PC-3 (cell line): ENCODE measurements around the gene UNCX. TPM values are rescaled to one million over a fixed set of nuclear protein-coding genes. Genes with fewer than 3 reads are reported as not detected.

Source experiments
- ATAC-seq: fragments of 200-7000 bp; cut with Tn5 transposase; 2 replicates; pipeline ENCODE4 v1.9.1; 2020; ENCODE audit warnings: mild to moderate bottlenecking, moderate library complexity
- BruUV-seq: library from RNA; stranded (reverse); fragments of 400-500 nt; replicated peaks from 2 replicates; lab custom pipeline; 2021; lab: Mats Ljungman, UMichigan
- CTCF ChIA-PET: fragments of 300-600 bp; sonication (Branson Sonifier 250); formaldehyde crosslinking; loops from one replicate; lab custom pipeline; 2022; ENCODE audit warnings: antibody characterized with exemption; lab: Charles Lee
- POLR2A ChIA-PET: fragments of 300-600 bp; sonication (Branson Sonifier 250); formaldehyde crosslinking; loops from one replicate; lab custom pipeline; 2022; ENCODE audit warnings: antibody characterized with exemption; ENCODE audit not compliant: unreplicated experiment; lab: Charles Lee
- DNase-seq: peaks from one replicate; pipeline ENCODE4 v3.0.0-alpha.2; 2015
- H2AFZ ChIP-seq: fragments of 300-600 bp; sonication (generic); 2 replicates; pipeline ENCODE4 v1.6.0; 2016; ENCODE audit warnings: antibody characterized with exemption, low read length
- H3F3A ChIP-seq: fragments of 300-600 bp; sonication (generic); one replicate; pipeline ENCODE4 v1.6.0; 2017; ENCODE audit warnings: antibody characterized with exemption, low read length, control low read depth, mild to moderate bottlenecking; ENCODE audit not compliant: unreplicated experiment
- H3K27ac ChIP-seq: fragments of 300-600 bp; sonication (generic); 2 replicates; pipeline ENCODE4 v1.5.1; 2016; ENCODE audit warnings: mild to moderate bottlenecking, low read length
- H3K27me3 ChIP-seq: fragments of 300-600 bp; sonication (generic); 2 replicates; pipeline ENCODE4 v1.6.1; 2016; ENCODE audit warnings: low read length, mixed read lengths
- H3K36me3 ChIP-seq: fragments of 300-600 bp; sonication (generic); 2 replicates; pipeline ENCODE4 v1.6.1; 2016; ENCODE audit warnings: low read depth, mixed run types, low read length, mixed read lengths
- H3K4me1 ChIP-seq: fragments of 300-600 bp; sonication (generic); 2 replicates; pipeline ENCODE4 v1.5.1; 2016; ENCODE audit warnings: low read length; ENCODE audit not compliant: insufficient read depth
- H3K4me2 ChIP-seq: fragments of 300-600 bp; sonication (generic); 2 replicates; pipeline ENCODE4 v1.6.0; 2016; ENCODE audit warnings: low read length
- H3K4me3 ChIP-seq: fragments of 300-600 bp; sonication (generic); 2 replicates; pipeline ENCODE4 v1.5.1; 2016; ENCODE audit warnings: mild to moderate bottlenecking, low read length, mixed read lengths
- H3K79me2 ChIP-seq: fragments of 300-600 bp; sonication (generic); 2 replicates; pipeline ENCODE4 v1.6.1; 2017; ENCODE audit warnings: low read length, mixed read lengths
- H3K9ac ChIP-seq: fragments of 300-600 bp; sonication (generic); 2 replicates; pipeline ENCODE4 v1.6.0; 2016; ENCODE audit warnings: mild to moderate bottlenecking, low read length
- H3K9me2 ChIP-seq: fragments of 300-600 bp; sonication (generic); replicated peaks from 2 replicates; pipeline ENCODE4 v1.6.1; 2016; ENCODE audit warnings: mixed run types, low read length, mixed read lengths
- H3K9me3 ChIP-seq: fragments of 300-600 bp; sonication (generic); 2 replicates; pipeline ENCODE4 v1.6.1; 2016; ENCODE audit warnings: low read length, mixed read lengths
- H4K20me1 ChIP-seq: fragments of 300-600 bp; sonication (generic); 2 replicates; pipeline ENCODE4 v1.6.1; 2016; ENCODE audit warnings: low read length, mixed read lengths
- CTCF ChIP-seq: fragments of 300-600 bp; sonication (generic); conservative IDR thresholded peaks from 2 replicates; pipeline ENCODE4 v1.5.1; 2017; ENCODE audit warnings: antibody characterized with exemption, low read depth, mild to moderate bottlenecking, low read length
- EZH2 ChIP-seq: fragments of 300-600 bp; sonication (generic); IDR thresholded peaks from one replicate; pipeline ENCODE4 v1.6.1; 2017; ENCODE audit warnings: antibody characterized with exemption, mild to moderate bottlenecking, low read length; ENCODE audit not compliant: unreplicated experiment
- EZH2phosphoT487 ChIP-seq: fragments of 300-600 bp; sonication (generic); IDR thresholded peaks from 2 replicates; pipeline ENCODE4 v1.6.1; 2018; ENCODE audit warnings: mild to moderate bottlenecking, antibody characterized with exemption, low read length, borderline replicate concordance
- intact Hi-C: fragments of 100-400 bp; cut with micrococcal nuclease; formaldehyde crosslinking; loops from 2 replicates; pipeline ENCODE4 v1.9.0; 2023
- total RNA-seq: library from RNA; depleted of rRNA; stranded (reverse); fragments of >200 nt; gene quantifications from 2 replicates; pipeline ENCODE4 v1.2.3, GENCODE V29; 2014

Gene UNCX
- total RNA-seq, 1 experiment from 2014 or later: not detected

DNA sequence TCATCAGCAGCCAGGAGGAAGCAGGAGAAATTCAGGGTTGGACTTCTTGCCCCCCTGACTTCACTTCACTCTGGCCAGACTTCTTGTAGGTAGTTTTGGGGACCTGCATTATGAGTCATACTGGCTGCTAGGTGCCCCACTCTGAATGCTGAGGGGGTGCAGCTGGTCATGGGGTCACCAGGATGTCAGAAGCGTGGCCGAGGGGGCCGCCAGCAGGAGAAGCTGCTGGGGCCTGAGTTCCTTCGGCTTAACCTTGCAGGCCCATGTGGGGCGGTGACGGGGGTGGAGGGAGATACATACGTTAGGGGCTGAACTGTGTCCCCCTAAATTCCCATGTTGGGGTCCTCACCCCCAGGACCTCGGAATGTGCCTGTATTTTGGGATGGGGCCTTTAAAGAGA, 18.2 kb downstream of the UNCX start:
- Histone ChIP-seq H2AFZ (no peak overlapping the region), H3K4me1 (no peaks in the 10 kb centered on the region), H3K27ac (no peak overlapping the region), H3K4me2 (no peak overlapping the region), H3K4me3 (no peak overlapping the region), H3K36me3 (no peaks in the 10 kb centered on the region), H4K20me1 (no peaks in the 10 kb centered on the region), H3K79me2 (no peaks in the 10 kb centered on the region), H3K27me3 (peaks cover 48% of the 10 kb centered on the region), H3K9me3 (no peaks in the 10 kb centered on the region), H3F3A (no peaks in the 10 kb centered on the region), H3K9ac (no peak overlapping the region), H3K9me2 (no peaks in the 10 kb centered on the region)
- BruUV-seq: no TSS peak
- DNase-seq: no peak
- TF ChIP-seq CTCF (no peak), EZH2 (no peak), EZH2phosphoT487 (no peak)
- ATAC-seq: no peak
- intact Hi-C loops: no loop called here
- CTCF ChIA-PET: no interaction called here
- POLR2A ChIA-PET: no interaction called here

DNA sequence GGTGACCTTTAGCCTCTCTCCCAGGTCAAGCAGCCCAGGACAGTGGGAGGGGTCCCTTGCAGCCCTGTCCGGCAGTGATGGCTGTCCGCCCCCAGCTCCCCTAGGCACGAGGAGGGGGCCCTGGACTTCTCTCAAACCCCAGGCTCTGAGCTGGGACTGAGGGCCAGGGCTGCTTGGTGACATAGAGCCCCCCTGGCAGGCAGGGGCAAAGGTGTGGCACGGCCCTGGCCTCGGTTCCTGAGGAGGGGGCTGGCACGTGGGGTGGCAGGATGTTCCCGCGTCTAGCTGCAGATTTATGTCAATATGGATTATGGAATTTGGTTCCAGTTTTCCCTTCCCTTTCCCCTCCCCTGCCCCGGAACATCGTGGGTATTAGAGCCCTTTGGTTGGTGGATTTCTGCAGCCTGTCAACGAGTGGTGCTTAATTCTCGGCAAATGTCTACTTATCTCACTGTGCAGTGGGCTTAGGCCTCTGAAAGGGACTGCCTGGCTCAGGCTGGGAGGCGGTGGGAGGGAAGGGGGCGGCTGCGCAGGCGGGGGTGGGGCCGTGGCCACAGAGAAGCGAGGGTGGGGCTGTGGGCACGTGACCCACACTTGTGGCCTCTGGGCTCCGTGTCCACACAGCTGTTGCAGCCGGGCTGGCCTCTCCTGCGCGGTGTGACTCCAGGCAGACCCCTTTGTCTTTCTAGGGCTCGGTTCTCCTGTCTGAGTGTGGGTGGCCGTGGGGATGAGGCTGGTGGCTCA, 19.3 kb downstream of the UNCX start:
- intact Hi-C loops: no loop called here
- Histone ChIP-seq H3K27me3 (peaks cover 44% of the 10 kb centered on the region), H3K4me3 (no peak overlapping the region)

More for the DNA sequence above, 19.3 kb downstream of the UNCX start:
- Histone ChIP-seq H3K79me2 (no peaks in the 10 kb centered on the region), H2AFZ (no peak overlapping the region), H3K4me1 (no peaks in the 10 kb centered on the region), H3K36me3 (no peaks in the 10 kb centered on the region), H3K9me3 (no peaks in the 10 kb centered on the region), H3K27ac (no peak overlapping the region), H3F3A (no peaks in the 10 kb centered on the region), H3K4me2 (no peak overlapping the region), H4K20me1 (no peaks in the 10 kb centered on the region), H3K9me2 (no peaks in the 10 kb centered on the region), H3K9ac (no peak overlapping the region)
- POLR2A ChIA-PET: no interaction called here
- TF ChIP-seq EZH2phosphoT487 (no peak), EZH2 (no peak), CTCF (no peak)
- CTCF ChIA-PET: no interaction called here
- no peak for ATAC-seq
- no TSS peak for BruUV-seq
- no peak for DNase-seq
